Measurements from ENCODE around the gene TRIM39.
A peak's percentile ranks its signal among the peaks of the same experiment; 100 is the strongest.
"Not testable (repeated sequence)": the region's sequence is repeated elsewhere in the genome, so short reads cannot be mapped to it uniquely, and the experiment has no call there.

TRIM39 gene

GRCh38 chr6:30369280-30369679 lies 42.6 kb downstream of the TRIM39 start:
- DNase-seq = not testable (repeated sequence)

GRCh38 chr6:30378290-30378937 lies 51.7 kb downstream of the TRIM39 start:
- DNase-seq = peak; percentile 1

GRCh38 chr6:30380464-30380863 lies 53.7 kb downstream of the TRIM39 start:
- no peak for DNase-seq

- DNase-seq = no peak
Measured at GRCh38 chr6:30386166-30386565, 59.4 kb downstream of the TRIM39 start.

- no peak for DNase-seq
Measured at GRCh38 chr6:30391240-30391639, 64.5 kb downstream of the TRIM39 start.
